ENCODE results near the gene SLC25A26. TPM values are rescaled to one million over a fixed set of nuclear protein-coding genes. Genes with fewer than 3 reads are reported as not detected.
A peak's percentile ranks its signal among the peaks of the same experiment; 100 is the strongest.

Gene SLC25A26
- total and polyA plus RNA-seq, 2 of the 13 experiments (the other 11 are each of a cell fraction or from before 2014, with no cell fraction given): 23.1 to 32.7 TPM

DNA sequence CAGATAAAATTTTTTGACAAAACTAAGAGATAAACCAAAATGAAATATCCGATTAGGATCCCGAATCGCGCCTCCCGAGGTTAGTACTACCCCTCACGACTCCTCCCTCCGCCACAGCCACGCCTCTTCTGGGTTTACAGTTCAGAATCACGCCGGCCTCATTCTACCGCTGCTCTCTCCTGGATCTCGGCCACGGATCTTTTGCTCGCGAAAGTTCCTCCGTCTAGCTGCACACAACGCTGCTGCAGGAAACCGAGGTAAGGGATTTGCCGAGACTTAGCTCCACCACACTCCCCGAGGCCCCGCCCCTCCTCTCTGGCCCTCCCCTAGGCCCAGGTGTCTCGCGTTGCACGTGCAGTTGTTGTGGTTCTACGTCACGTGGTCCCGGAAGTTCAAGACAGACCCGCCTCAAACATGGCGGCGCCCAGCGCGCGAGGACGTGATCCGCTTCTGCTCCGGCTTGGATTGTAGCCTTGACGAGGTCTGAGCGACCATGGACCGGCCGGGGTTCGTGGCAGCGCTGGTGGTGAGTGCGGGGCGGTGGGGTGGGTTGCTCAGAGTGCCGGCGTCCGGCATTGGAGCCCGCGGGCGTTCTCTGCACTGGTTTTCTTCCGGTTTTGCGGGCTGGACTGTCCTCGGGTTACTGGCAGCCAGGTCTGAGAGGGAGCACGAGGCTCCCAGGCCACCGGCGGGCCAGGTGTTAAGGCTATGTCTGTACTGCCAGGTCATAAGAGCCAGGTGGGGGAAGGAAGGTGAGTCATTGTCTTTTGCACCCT, at the start of gene SLC25A26 (continued):
- TF ChIP-seq, protein P1, sequence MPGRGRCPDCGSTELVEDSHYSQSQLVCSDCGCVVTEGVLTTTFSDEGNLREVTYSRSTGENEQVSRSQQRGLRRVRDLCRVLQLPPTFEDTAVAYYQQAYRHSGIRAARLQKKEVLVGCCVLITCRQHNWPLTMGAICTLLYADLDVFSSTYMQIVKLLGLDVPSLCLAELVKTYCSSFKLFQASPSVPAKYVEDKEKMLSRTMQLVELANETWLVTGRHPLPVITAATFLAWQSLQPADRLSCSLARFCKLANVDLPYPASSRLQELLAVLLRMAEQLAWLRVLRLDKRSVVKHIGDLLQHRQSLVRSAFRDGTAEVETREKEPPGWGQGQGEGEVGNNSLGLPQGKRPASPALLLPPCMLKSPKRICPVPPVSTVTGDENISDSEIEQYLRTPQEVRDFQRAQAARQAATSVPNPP (CRISPR knock-in tag; IDR thresholded peaks at IDR 0.05): 0 out of 2 replicates have a peak, but pooled peaks have one; percentile 34
- TF ChIP-seq NR1H2 (CRISPR knock-in tag; IDR thresholded peaks at IDR 0.05; ENCODE audit: borderline replicate concordance, low read depth) (no peak), ZNF782 (CRISPR knock-in tag; IDR thresholded peaks at IDR 0.05; ENCODE audit: borderline replicate concordance) (peak; percentile 71; the same call in 1 of the 2 replicates), SCMH1 (CRISPR knock-in tag; IDR thresholded peaks at IDR 0.05; ENCODE audit: borderline replicate concordance) (no peak), SP2 (CRISPR knock-in tag; IDR thresholded peaks at IDR 0.05) (peak; percentile 78), HNRNPLL (IDR thresholded peaks at IDR 0.05; ENCODE audit: low read depth, low read length, poor library complexity, severe bottlenecking) (peak; percentile 52), TMF1 (CRISPR knock-in tag; IDR thresholded peaks at IDR 0.05; ENCODE audit: low read depth) (no peak), ZNF329 (CRISPR knock-in tag; IDR thresholded peaks at IDR 0.05; ENCODE audit: low read depth) (no peak)
- TF ChIP-seq, protein P2, sequence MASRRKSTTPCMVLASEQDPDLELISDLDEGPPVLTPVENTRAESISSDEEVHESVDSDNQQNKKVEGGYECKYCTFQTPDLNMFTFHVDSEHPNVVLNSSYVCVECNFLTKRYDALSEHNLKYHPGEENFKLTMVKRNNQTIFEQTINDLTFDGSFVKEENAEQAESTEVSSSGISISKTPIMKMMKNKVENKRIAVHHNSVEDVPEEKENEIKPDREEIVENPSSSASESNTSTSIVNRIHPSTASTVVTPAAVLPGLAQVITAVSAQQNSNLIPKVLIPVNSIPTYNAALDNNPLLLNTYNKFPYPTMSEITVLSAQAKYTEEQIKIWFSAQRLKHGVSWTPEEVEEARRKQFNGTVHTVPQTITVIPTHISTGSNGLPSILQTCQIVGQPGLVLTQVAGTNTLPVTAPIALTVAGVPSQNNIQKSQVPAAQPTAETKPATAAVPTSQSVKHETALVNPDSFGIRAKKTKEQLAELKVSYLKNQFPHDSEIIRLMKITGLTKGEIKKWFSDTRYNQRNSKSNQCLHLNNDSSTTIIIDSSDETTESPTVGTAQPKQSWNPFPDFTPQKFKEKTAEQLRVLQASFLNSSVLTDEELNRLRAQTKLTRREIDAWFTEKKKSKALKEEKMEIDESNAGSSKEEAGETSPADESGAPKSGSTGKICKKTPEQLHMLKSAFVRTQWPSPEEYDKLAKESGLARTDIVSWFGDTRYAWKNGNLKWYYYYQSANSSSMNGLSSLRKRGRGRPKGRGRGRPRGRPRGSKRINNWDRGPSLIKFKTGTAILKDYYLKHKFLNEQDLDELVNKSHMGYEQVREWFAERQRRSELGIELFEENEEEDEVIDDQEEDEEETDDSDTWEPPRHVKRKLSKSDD (CRISPR knock-in tag; IDR thresholded peaks at IDR 0.05; ENCODE audit: low read depth): no peak
- TF ChIP-seq, protein P3, sequence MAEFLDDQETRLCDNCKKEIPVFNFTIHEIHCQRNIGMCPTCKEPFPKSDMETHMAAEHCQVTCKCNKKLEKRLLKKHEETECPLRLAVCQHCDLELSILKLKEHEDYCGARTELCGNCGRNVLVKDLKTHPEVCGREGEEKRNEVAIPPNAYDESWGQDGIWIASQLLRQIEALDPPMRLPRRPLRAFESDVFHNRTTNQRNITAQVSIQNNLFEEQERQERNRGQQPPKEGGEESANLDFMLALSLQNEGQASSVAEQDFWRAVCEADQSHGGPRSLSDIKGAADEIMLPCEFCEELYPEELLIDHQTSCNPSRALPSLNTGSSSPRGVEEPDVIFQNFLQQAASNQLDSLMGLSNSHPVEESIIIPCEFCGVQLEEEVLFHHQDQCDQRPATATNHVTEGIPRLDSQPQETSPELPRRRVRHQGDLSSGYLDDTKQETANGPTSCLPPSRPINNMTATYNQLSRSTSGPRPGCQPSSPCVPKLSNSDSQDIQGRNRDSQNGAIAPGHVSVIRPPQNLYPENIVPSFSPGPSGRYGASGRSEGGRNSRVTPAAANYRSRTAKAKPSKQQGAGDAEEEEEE (CRISPR knock-in tag; IDR thresholded peaks at IDR 0.05; ENCODE audit: borderline replicate concordance): no peak
- TF ChIP-seq, protein P4, sequence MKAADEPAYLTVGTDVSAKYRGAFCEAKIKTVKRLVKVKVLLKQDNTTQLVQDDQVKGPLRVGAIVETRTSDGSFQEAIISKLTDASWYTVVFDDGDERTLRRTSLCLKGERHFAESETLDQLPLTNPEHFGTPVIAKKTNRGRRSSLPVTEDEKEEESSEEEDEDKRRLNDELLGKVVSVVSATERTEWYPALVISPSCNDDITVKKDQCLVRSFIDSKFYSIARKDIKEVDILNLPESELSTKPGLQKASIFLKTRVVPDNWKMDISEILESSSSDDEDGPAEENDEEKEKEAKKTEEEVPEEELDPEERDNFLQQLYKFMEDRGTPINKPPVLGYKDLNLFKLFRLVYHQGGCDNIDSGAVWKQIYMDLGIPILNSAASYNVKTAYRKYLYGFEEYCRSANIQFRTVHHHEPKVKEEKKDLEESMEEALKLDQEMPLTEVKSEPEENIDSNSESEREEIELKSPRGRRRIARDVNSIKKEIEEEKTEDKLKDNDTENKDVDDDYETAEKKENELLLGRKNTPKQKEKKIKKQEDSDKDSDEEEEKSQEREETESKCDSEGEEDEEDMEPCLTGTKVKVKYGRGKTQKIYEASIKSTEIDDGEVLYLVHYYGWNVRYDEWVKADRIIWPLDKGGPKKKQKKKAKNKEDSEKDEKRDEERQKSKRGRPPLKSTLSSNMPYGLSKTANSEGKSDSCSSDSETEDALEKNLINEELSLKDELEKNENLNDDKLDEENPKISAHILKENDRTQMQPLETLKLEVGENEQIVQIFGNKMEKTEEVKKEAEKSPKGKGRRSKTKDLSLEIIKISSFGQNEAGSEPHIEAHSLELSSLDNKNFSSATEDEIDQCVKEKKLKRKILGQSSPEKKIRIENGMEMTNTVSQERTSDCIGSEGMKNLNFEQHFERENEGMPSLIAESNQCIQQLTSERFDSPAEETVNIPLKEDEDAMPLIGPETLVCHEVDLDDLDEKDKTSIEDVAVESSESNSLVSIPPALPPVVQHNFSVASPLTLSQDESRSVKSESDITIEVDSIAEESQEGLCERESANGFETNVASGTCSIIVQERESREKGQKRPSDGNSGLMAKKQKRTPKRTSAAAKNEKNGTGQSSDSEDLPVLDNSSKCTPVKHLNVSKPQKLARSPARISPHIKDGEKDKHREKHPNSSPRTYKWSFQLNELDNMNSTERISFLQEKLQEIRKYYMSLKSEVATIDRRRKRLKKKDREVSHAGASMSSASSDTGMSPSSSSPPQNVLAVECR (CRISPR knock-in tag; IDR thresholded peaks at IDR 0.05; ENCODE audit: borderline replicate concordance): peak; percentile 99
- TF ChIP-seq, protein P5, sequence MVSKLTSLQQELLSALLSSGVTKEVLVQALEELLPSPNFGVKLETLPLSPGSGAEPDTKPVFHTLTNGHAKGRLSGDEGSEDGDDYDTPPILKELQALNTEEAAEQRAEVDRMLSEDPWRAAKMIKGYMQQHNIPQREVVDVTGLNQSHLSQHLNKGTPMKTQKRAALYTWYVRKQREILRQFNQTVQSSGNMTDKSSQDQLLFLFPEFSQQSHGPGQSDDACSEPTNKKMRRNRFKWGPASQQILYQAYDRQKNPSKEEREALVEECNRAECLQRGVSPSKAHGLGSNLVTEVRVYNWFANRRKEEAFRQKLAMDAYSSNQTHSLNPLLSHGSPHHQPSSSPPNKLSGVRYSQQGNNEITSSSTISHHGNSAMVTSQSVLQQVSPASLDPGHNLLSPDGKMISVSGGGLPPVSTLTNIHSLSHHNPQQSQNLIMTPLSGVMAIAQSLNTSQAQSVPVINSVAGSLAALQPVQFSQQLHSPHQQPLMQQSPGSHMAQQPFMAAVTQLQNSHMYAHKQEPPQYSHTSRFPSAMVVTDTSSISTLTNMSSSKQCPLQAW (CRISPR knock-in tag; IDR thresholded peaks at IDR 0.05): peak; percentile 80
- TF ChIP-seq, protein P6, sequence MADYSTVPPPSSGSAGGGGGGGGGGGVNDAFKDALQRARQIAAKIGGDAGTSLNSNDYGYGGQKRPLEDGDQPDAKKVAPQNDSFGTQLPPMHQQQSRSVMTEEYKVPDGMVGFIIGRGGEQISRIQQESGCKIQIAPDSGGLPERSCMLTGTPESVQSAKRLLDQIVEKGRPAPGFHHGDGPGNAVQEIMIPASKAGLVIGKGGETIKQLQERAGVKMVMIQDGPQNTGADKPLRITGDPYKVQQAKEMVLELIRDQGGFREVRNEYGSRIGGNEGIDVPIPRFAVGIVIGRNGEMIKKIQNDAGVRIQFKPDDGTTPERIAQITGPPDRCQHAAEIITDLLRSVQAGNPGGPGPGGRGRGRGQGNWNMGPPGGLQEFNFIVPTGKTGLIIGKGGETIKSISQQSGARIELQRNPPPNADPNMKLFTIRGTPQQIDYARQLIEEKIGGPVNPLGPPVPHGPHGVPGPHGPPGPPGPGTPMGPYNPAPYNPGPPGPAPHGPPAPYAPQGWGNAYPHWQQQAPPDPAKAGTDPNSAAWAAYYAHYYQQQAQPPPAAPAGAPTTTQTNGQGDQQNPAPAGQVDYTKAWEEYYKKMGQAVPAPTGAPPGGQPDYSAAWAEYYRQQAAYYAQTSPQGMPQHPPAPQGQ (CRISPR knock-in tag; IDR thresholded peaks at IDR 0.05; ENCODE audit: borderline replicate concordance): no peak
